ENCODE results near the gene EFNA3.

The EFNA3 gene

DNA sequence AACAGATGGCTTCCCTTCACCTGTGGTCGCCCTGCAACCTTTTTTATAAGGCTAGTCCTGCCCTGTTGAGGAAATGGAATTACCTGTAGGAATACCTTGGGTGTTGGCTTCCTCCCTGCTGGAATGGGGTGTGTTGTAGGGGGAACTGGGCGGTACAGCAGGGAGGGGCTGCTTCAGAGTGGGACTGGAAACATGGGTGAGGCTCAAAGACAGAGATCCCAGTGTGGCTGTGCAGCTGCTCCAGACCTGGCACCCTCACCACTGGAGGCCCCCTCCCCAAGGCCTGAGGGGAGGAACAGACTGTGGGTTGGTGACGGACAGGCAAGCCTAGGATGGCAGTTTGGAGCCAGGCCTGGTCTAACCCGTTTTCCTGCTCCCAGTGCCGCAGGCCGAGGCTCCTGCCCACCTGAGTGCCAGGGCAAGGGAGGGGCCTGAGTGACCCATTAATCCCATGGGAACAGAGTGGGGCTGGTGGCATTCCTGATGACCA is 4.5 kb downstream of the EFNA3 start:
- no peak for DNase-seq (ENCODE audit: low read depth in 2 of 2)

DNA sequence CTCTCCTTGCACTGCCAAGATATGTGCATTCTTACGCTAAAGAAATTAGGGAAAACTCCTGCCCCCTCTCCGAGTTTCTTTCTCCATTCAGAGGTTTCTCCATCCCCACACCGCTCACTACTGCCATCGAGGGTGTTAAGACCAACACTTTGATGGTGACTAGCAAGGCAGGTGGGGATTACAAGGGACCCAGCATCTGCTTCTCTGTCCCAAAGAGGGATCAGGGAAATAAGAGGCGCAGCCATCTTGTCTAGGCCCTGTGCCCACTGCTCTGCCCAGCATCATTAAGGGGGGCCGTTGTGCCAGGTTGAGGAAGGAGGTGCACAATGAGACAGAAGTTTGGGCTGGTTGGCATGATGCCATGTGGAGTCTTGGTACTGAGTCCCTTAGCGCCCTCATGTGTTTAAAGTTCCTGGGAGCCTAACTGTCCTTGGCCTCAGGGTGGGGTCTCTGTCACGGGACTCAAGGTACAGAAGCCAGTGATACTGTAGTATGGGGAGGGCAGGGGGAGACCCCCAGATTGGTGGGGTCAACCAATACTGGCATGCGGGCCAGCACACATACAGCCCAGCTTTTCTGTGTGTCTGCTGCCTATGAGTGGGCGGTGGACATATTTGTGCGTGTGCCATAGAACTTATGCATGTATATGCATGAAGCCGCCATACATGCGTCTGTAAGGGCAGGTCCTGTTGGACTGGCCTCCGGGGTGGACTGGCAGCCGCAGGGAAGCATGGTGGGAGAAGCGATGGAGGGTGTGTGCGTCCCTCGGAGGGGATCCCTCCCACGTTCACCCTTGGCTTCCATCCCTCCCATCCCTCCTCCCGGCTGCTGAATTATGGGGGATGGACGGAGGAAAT is 5.5 kb downstream of the EFNA3 start:
- DNase-seq (ENCODE audit: low read depth in 2 of 2), result no peak

DNA sequence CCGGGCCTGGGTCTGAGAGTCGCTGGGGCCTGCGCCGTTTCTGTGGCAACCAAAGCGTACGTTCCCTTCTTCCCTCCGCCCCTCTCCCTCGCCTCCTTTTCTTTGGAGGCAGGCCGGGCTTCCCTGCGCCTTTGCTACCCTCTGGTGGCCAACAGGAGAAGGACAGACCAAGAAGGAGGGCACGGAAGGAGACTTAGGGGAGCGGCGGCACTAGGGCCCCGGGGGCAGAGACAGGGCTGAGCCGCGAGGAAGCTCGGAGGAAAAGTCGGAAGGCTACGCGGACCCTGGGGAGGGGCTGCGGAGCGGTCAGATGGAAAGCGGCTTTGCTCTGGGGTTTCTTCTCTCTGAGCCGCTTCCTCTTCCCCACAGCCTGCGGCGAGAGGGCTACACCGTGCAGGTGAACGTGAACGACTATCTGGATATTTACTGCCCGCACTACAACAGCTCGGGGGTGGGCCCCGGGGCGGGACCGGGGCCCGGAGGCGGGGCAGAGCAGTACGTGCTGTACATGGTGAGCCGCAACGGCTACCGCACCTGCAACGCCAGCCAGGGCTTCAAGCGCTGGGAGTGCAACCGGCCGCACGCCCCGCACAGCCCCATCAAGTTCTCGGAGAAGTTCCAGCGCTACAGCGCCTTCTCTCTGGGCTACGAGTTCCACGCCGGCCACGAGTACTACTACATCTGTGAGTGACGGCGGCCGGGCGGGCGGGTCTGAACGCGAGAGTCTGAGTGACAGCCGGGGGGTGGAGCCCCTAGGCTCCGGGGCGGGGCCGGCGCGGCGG is 6.3 kb downstream of the EFNA3 start:
- DNase-seq (ENCODE audit: low read depth in 2 of 2), result peak; percentile 78

DNA sequence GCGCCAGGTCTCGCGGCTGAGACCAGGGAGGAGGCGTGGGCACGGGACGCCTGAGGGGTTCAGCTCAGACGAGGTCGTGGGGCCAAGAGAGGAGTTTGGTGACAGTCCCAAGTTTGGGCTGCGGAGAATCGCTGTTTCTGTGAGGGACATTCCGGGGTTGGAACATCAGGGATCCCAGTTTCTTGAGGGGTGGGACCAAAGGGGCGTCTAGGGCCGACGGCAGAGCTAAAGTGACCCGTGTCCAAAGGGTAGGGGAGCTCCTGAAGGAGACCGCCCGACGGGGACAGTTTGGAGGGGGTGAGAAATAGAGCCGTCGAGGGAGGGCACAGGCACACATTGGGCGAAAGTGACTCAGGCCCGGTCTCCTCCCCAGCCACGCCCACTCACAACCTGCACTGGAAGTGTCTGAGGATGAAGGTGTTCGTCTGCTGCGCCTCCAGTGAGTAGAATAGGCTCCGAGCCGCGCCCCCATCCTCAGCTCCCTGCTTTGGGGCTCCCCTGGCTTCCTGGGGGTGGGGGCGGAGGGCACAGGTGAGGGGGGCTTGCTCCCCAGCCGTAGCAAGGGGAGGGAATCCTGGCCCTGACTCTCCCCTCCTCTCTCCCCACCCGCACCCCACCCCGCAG is 7.0 kb downstream of the EFNA3 start:
- DNase-seq (ENCODE audit: low read depth in 2 of 2), result peak; percentile 61 to 75

DNA sequence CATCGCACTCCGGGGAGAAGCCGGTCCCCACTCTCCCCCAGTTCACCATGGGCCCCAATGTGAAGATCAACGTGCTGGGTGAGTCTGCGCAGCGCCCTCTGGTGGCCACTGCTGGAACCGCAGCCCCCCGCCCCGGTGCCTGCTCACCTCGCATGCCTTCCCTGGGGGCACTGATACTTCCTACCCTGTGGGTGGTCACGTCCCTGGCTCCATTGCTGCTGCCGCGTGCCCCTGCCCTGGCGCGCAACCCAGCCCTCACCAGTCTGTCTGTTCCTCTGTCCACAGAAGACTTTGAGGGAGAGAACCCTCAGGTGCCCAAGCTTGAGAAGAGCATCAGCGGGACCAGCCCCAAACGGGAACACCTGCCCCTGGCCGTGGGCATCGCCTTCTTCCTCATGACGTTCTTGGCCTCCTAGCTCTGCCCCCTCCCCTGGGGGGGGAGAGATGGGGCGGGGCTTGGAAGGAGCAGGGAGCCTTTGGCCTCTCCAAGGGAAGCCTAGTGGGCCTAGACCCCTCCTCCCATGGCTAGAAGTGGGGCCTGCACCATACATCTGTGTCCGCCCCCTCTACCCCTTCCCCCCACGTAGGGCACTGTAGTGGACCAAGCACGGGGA is 7.6 kb downstream of the EFNA3 start:
- peak; percentile 52 for DNase-seq (ENCODE audit: low read depth in 2 of 2)

DNA sequence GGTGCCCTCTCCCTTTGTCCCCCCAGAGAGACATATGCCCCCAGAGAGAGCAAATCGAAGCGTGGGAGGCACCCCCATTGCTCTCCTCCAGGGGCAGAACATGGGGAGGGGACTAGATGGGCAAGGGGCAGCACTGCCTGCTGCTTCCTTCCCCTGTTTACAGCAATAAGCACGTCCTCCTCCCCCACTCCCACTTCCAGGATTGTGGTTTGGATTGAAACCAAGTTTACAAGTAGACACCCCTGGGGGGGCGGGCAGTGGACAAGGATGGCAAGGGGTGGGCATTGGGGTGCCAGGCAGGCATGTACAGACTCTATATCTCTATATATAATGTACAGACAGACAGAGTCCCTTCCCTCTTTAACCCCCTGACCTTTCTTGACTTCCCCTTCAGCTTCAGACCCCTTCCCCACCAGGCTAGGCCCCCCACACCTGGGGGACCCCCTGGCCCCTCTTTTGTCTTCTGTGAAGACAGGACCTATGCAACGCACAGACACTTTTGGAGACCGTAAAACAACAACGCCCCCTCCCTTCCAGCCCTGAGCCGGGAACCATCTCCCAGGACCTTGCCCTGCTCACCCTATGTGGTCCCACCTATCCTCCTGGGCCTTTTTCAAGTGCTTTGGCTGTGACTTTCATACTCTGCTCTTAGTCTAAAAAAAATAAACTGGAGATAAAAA is 8.4 kb downstream of the EFNA3 start:
- DNase-seq (ENCODE audit: low read depth in 2 of 2), result no peak

DNA sequence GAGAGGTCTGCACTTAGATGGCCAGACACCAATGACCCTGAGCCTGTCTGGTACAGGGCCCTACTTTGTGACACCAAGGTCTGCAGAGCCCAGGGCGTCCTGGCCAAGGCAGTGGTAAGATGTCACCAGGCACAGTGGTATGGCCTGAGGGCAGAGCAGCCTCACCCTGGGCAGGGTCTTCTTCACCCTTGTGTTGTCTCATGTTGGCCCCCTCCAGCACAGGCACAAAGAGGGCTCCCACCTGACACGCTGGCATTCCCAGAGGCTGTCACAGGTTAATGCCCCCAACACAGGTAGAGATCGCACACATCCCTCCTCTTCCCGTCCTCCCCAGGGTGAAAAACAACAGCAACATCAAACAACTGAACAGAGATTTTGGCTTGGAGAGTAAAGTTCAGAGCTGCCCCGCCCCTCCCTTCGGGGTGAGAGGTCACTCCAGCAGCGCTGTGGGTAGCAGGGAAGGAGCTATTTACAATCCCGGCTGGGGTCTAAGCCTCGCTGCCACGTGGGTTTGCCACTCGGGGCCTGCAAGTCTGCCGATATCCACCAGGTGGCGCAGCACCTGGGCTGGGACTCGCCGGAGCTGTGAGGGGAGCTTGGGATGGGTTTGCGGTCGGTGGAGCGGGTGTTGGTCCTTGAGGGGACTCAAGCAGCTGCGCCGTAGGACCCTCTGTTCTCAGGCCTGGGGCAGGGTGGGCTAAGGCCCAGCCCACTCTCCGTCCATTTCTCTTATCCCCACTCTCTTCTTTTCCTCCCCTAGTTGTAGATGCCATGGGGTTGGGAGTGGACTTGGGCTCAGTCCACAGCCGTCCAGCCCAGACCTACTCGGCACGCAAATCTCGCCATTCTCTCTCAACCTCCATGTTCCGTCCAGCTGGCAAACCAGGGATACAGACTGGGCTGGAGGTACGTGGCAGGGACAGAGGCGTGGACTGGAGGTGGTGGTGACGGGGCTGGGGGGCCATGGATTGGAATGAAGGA is 12.7 kb downstream of the EFNA3 start:
- peak; percentile 60 to 61 for DNase-seq (ENCODE audit: low read depth in 2 of 2)

DNA sequence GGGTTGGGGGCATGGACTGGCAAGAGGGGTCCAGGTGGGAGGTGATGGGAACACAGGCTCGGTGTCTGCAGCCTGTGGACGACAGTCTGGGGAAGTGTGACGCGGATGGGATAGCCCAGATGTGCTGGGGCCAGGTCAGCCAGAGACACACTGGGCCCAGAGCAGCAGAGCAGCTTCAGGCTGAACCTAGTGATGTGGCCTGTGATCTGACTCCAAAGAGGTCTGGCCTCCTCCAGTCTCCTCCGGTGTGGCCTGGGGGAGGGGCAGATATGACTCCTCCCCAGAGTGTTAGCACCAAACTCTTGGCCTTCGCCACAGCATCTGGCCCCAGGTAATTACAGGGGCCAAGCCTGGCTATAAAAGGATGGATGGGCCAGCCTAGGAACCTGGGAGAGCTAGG is 13.5 kb downstream of the EFNA3 start:
- no peak for DNase-seq (ENCODE audit: low read depth in 2 of 2)

DNA sequence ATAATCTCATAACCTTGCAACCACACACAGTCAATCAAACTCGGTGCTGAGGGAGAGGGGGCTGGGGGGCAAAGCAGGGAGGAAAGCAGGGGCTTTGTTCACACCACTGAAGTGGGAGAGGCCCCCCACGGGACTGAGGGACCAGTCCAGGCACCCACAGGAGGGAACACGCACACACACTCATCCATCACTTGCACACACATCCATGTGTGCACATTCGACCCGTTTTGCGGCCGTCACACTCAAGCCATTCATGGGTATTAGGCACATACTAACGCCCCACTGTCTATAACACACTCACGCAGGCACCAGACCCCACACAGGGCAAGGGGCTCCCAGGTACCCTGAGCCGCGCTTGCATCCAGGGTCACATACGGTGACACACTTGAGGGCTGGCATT is 14.0 kb downstream of the EFNA3 start:
- no peak for DNase-seq (ENCODE audit: low read depth in 2 of 2)

DNA sequence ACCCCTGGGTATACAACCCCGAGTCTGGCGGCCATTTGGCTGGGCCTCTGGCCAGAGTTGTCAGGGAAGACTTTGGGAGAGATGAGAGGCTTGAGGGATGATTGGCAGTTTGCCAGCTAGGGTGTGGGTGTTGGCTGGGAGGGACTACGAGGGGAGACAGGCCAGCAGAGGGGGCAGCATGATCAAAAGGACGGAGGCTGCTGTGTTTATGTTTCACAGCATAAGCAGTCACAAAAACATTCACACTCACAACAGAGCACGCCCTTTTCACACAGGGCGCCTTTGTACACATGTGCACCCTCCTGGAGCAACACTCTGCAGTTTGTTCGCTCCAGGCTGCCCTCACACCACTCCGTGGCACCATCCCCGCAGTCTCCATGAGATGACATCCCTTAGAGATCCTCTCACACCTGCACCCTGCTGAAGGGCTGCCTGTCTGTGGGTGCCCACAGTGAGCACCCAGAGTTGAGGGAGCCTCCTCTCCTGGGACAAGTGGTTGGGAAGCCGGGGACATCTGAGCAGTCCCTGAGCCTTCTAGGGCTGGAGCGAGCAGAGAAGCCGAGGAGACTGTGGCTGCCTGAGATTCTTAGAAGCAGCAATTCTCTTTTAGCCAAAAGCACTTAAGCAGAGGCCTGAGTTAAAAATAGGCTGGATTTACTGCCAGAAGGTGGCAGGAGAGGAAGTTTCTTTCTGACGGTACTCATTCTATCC is 15.4 kb downstream of the EFNA3 start:
- DNase-seq (ENCODE audit: low read depth in 2 of 2), result no peak

DNA sequence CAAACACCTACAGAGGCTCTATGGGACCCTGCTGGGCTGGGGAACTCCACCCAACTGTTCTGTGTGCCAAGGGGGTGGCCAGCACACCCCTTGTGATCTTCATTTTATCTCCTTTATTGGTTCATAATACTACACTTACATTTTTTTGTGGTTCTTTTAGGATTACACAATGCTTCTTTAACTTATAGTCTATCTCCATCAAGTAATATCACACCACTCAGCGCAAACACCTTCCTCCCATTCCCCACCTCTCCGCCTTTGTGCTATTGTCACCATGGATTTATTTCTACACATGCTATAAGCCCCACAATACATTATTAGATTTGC is 15.9 kb downstream of the EFNA3 start:
- DNase-seq (ENCODE audit: low read depth in 2 of 2), result no peak

DNA sequence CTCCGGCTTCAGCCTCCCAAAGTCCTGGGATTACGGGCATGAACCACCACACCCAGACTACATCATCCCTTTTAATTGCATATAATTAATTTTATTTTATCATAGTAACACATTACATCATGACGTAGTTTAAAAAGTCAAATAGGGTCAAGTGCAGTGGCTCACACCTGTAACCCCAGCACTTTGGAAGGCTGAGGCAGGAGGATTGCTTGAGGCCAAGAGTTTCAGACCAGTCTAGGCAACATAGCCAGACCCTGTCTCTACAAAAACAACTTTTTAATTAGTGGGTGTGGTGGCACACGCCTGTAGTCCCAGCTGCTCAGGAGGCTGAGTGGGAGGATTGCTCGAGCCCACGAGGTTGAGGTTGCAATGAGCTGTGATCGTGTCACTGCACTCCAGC is 20.7 kb downstream of the EFNA3 start:
- DNase-seq (ENCODE audit: low read depth in 2 of 2), result no peak

DNA sequence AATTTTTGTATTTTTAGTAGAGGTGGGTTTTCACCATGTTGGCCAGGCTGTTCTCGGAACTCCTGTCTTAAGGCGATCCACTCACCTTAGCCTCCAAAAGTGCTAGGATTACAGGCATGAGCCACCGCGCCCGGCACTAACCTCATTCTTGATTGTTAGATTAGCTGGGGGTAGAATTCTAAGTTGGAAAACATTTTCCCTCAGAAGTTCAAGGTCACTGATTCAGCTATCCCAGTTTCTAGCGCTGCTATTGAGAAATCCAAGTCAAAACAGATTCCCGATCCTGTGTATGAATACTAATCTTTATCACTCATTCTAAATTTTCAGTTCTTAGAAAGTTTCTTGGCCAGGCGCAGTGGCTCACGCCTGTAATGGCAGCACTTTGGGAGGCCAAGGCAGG is 24.7 kb downstream of the EFNA3 start:
- DNase-seq (ENCODE audit: low read depth in 2 of 2), result no peak

DNA sequence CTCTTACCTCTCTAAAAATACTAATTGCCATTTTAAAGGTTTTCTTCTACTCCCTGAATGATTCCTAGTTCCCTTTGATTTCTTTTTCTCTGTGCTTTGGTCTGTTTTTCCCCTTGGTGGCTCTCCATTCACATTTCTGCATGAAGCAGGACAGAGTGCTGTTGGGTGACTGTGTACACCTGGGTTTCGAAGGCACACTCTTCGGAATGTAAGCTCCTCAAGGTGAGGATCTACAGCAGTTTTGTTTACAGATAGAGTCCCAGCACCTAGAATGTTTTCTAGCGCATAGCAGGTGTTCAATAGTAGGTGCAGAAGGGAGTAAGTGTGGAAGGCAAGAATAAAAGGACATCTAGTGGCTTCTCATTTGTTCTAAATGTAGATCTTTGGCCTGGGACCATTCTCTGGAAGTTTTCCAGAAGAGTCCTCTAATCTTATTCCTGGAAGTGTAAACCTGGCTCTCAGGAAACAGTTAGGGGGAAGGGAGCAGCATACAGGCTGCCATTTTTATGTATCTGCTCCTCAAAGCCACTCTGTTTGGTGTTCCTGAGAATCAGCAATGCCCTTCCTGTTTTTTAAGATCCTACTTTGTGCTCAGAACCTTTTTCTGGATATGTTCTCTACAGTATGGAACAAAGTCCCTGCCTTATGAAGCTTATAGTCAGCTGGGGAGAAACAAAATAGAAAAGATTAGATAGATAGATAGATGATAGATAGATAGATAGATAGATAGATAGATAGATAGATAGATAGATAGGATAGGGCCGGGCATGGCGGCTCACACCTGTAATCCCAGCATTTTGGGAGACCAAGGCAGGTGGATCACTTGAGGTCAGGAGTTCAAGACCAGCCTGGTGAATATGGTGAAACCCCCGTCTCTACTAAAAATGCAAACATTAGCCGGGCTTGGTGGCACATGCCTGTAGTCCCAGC is 26.2 kb downstream of the EFNA3 start:
- DNase-seq (ENCODE audit: low read depth in 2 of 2), result no peak

DNA sequence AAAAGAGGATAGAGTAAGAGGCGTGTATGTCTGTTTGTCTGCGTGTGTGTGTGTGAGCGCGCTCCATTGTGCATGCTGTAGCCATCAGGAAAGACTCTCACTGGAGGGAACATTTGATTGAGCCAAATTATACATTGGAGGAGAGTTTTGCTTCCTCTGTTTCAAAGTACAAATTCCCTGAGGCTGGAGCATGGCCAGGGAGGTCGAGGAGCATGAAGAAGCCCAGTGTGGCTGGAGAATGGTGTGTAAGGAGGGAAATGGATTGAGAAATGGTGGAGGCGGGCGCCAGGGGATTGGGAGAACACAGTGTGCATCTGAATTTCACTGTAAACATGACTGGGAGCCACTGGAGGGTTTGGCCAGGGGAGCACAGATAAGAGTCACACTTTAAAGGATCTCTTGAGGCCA is 27.0 kb downstream of the EFNA3 start:
- DNase-seq (ENCODE audit: low read depth in 2 of 2), result no peak

DNA sequence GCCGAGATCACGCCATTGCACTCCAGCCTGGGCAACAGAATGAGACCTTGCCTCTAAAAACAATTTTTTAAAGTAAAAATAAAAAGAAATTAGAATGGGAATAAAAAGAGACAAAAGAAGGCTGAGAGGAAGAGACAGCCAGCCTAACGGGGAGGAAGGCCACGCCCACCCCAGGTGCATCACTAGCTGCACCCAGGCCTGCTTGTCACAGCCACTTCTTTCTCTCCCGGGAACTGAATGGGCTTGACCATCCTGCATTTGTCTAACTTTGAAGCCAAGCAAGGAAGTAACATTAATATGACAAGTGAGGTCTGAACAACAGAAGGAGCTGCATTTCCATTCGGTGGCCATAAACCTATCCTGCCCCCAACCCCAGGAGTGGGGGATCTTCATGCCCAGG is 28.2 kb downstream of the EFNA3 start:
- no peak for DNase-seq (ENCODE audit: low read depth in 2 of 2)

DNA sequence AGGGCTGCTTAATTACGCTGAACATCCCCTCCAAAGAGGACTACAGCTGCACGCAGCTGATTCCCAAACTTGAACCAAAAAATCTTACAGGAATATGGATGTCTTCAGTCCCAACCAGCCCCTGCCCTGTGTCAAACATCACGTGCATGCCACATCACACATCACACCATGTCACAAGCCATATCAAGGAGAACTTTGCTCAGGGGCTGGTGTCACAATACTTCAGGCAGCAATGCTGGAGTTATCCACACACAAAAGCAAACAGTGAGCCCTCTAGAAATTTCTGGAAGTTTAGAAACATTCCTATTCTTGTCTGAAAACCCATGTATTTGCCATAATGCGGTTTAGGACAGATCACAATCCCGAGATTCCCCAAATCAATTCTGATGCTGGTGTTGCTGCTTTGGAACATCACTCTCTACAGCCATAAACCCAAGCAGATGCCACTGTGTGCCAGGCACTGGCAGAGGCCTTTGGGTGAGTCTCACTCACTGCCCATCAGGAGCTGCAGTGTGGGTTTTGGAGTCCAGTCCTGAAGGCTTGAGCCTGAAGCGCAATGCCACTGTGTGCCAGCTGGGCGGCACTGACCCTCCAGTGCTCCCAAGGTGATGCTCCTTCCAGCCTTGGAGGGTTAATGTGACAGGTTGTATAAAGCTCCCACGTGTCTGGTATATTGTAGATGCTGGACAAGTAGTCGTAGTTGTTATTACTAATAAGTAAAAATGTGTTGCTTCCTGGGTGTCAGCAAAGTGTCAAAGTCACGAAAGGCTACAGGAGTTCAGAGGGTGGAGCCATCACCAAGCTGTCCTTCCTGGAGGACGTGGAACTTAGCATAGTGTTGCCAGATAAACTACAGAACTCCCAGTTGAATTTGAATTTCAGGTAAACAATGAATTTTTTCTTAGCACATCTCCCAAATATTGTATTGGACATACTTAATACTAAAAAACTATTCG is 28.9 kb downstream of the EFNA3 start:
- DNase-seq (ENCODE audit: low read depth in 2 of 2), result no peak

DNA sequence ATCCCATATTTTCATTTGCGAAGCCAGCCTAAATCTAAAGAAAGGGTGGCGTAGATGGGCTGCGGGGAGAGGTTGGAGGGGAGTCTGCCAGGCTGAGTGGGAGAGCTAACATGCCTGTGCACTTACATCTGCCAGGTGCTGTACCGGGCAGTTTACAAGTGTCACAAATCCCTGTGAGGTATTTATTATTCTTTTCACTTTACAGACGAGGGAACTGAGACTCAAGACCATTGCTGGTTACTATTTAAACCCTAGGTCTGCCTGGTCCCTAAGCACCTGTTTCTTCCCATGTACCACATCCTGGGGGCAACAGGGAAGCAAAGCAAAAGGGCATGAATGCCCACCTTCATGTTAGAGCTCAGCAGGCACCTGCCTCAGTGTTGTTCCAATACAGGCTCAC is 29.7 kb downstream of the EFNA3 start:
- DNase-seq (ENCODE audit: low read depth in 2 of 2), result no peak
